SK-MEL-5 (cell line): ENCODE data around the gene MATN1. TPM values are rescaled to one million over a fixed set of nuclear protein-coding genes. Genes with fewer than 3 reads are reported as not detected.

Experiments
- DNase-seq: peaks from one replicate; pipeline ENCODE4 v3.0.0-alpha.2; 2016; ENCODE audit warnings: low read depth, low spot score
- in situ Hi-C: cut with HindIII; loops from 2 replicates; pipeline ENCODE4 v1.10.0; 2016; ENCODE audit warnings: low sequenced_read_pairs, high pct_unique_total_duplicates, low pct_unique_long_range_greater_than_20kb
- total RNA-seq: library from RNA; depleted of rRNA; stranded (reverse); fragments of >200 nt; shearing (Covaris generic); gene quantifications from 2 replicates; pipeline ENCODE4 v1.2.3, GENCODE V29; 2014

The MATN1 gene
- total RNA-seq, 1 experiment from 2014 or later = 0.18 TPM

- in situ Hi-C loops = no loop called here
- no peak for DNase-seq
Observed at GRCh38 chr1:30759718-30760281, 36.4 kb upstream of the MATN1 start.

DNA sequence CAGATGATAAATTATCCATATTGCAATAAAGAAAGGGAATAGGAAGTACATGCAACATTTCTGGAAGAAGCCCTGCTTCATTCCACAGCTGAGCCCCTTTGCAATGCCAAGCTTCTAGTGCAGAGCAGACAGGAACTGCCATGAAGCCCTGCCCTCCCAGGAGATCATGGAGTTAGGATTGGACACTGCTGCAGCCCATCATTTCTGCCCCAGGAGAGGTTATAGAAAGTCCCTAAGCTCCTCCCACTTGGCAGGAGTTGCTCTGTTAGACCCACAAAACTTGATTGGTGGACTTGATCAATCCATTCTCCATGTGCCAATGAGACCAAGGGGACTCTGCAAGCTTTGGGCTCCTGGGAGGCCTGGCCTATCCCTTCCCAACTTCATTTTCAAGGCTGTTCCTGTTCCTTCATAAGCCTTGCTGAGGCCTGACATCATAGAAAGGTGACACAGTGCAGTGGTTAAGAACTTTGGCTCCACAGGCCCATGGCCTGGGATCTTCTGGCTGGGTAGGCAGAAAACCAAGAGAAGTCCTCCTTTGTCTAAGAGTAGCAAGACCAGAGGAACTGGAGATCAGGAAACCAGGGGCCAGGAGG lies 35.5 kb upstream of the MATN1 start:
- in situ Hi-C loops = no loop called here
- peak; percentile 44 for DNase-seq

GRCh38 chr1:30758121-30758688 lies 34.8 kb upstream of the MATN1 start:
- in situ Hi-C loops = no loop called here
- DNase-seq = no peak

- in situ Hi-C loops = no loop called here
- DNase-seq = no peak
Observed at GRCh38 chr1:30757352-30758120, 34.2 kb upstream of the MATN1 start, which contains the start of gene LAPTM5. LAPTM5 (minus strand) TSS chr1:30757774; CDS start chr1:30757745, 29 bp downstream.

- in situ Hi-C loops = no loop called here
- no peak for DNase-seq
Observed at GRCh38 chr1:30756545-30757351, 33.4 kb upstream of the MATN1 start.

GRCh38 chr1:30756206-30756544 lies 32.8 kb upstream of the MATN1 start:
- DNase-seq = no peak
- in situ Hi-C loops = no loop called here

GRCh38 chr1:30755746-30756145 lies 32.4 kb upstream of the MATN1 start:
- in situ Hi-C loops = no loop called here
- DNase-seq = no peak

GRCh38 chr1:30755334-30755733 lies 31.9 kb upstream of the MATN1 start:
- DNase-seq = no peak
- in situ Hi-C loops = no loop called here

DNA sequence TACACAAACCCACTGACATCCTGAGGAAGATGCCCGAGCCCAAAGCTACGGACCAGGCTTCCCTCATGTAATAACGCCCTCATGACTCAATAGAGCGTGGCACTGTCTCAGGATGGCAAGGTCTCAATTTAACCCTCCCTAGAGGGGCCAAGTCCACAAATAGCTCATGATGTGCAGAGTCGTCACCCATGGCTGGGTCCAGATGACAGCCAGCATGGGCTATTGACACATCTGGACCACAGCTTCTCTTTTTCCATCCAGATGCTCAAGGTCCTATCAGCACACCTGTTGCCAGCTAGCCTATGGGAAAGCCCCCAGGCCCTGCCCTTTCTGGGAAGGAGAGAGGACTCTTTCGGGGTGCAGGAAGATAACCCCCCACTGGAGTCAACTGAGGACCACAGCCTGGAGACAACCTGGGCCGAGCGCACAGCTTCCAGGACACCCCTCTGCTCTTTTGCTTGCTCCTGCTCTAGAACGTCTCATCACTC lies 31.3 kb upstream of the MATN1 start:
- no peak for DNase-seq
- in situ Hi-C loops = no loop called here

DNA sequence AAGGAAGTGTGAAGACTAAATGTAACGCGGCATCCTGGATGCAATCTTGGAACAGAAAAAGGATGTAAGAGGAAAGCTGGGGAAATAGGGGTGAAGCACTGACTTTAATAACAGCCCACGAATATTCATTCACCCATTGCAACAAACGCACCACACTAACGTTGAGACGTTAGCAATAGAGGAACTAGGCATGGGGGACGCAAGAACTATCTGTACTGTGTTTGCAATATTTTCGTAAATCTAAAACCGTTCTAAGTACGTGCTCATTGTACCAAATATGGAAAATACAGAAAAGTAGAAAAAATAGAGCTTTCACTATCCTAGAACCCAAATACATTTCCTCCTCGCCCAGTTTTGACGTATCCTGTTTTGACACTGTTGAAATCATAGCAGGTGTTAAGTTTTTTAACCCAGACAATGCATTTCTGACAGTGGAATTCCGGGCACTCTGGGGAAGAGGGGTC lies 30.3 kb upstream of the MATN1 start:
- in situ Hi-C loops = no loop called here
- no peak for DNase-seq

DNA sequence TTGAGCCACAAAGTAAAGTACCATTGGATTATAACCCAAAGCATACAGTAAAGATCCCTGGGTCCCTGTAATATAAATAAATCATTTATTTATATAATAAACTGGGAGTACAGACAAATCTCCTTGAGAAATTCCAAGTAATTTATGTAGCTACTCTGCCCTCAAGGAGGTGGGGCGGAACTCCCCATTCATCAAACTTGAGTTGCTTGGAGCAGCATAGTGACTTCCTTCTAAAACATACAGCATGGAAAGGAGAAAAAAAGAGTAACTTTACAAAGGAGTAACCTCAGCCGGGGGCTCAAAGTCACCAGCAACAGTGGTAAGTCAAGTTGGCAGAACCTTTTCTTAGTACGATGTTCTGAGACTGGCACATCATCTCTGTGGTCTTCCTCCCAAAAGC lies 29.7 kb upstream of the MATN1 start:
- in situ Hi-C loops = no loop called here
- no peak for DNase-seq

- DNase-seq = no peak
- in situ Hi-C loops = no loop called here
Observed at GRCh38 chr1:30752651-30752908, 29.2 kb upstream of the MATN1 start.

DNA sequence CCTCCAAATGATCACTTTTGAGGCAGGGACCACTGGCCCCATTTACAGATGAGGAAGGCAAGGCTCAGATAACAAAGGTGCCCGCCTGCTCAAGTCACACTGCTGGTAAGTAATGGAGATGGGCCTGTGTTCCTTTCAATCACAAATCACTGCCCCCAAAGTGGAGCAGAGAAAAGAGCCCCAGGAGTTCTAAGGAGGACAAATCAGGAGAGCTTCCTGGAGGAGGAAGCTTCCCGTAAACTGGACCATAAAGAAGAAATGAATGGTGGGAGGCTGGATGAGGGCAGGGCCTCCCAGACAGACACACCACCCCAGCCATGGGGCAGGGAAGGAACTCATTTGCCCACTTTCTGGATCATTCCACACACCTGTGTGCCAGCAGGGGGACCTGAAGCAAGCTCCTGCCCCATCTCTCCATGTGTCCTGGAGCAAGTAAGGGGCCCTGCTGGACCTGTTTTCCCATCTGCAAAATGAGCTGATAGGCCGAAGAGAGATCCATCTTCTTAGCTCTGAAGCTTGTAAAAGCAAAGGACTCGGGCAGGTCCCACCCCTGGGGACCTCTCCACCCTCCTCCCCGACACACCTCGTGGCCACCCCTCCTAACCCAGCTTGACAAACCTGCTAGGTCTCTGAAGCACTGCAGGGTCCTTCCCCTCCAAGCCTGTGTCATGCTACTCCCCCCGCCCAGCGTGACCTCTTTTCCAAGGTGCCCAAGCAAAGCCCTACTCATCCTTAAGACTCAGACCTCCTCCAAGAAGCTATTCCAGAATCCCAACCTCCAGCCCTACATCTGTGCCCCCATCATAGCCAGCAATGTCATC lies 28.7 kb upstream of the MATN1 start:
- no peak for DNase-seq
- in situ Hi-C loops = no loop called here

GRCh38 chr1:30750731-30751291 lies 27.4 kb upstream of the MATN1 start:
- DNase-seq = no peak
- in situ Hi-C loops = no loop called here

GRCh38 chr1:30749691-30750583 lies 26.6 kb upstream of the MATN1 start:
- no peak for DNase-seq
- in situ Hi-C loops = no loop called here
